ENCODE measurements around the gene PCBD1. TPM values are rescaled to one million over a fixed set of nuclear protein-coding genes. Genes with fewer than 3 reads are reported as not detected.
"Not testable (repeated sequence)": the region's sequence is repeated elsewhere in the genome, so short reads cannot be mapped to it uniquely, and the experiment has no call there.

The PCBD1 gene
- total RNA-seq, 1 donor from 2014 or later: 36.6 TPM

DNA sequence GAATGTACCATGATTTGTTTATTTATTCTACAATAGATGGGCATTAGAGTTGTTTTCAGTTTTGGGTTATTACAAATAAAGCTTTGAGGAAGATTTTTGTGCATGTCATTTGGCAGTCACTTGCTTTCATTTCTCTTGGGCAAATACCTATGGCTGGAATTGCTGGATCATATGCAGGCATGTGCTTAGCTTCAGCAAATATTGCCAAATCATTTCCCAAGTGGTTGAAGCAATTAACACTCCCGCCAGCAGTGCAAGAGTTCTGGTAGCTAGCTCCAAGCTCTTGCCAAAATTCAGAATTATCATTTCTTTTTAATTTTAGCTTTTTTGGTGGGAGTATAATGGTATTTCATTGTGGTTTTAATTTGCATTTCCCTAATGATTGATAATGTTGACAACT is 32.9 kb upstream of the PCBD1 start:
- H3K27me3 Mint-ChIP-seq (ENCODE audit: unreplicated experiment): peaks cover 31% of the 10 kb centered on the region
- H3K9me3 Mint-ChIP-seq (ENCODE audit: unreplicated experiment): no peaks in the 10 kb centered on the region
- H3K4me1 Mint-ChIP-seq (ENCODE audit: unreplicated experiment): peaks cover 1% of the 10 kb centered on the region
- TF ChIP-seq, protein P1, sequence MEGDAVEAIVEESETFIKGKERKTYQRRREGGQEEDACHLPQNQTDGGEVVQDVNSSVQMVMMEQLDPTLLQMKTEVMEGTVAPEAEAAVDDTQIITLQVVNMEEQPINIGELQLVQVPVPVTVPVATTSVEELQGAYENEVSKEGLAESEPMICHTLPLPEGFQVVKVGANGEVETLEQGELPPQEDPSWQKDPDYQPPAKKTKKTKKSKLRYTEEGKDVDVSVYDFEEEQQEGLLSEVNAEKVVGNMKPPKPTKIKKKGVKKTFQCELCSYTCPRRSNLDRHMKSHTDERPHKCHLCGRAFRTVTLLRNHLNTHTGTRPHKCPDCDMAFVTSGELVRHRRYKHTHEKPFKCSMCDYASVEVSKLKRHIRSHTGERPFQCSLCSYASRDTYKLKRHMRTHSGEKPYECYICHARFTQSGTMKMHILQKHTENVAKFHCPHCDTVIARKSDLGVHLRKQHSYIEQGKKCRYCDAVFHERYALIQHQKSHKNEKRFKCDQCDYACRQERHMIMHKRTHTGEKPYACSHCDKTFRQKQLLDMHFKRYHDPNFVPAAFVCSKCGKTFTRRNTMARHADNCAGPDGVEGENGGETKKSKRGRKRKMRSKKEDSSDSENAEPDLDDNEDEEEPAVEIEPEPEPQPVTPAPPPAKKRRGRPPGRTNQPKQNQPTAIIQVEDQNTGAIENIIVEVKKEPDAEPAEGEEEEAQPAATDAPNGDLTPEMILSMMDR (IDR thresholded peaks at IDR 0.05): no peak
- H3K36me3 Mint-ChIP-seq (ENCODE audit: unreplicated experiment): no peaks in the 10 kb centered on the region
- no peak for DNase-seq (ENCODE audit: extremely low spot score, unreplicated experiment)
- H3K27ac Mint-ChIP-seq (ENCODE audit: unreplicated experiment): no peak overlapping the region
- H3K4me3 Mint-ChIP-seq (ENCODE audit: unreplicated experiment): no peak overlapping the region

DNA sequence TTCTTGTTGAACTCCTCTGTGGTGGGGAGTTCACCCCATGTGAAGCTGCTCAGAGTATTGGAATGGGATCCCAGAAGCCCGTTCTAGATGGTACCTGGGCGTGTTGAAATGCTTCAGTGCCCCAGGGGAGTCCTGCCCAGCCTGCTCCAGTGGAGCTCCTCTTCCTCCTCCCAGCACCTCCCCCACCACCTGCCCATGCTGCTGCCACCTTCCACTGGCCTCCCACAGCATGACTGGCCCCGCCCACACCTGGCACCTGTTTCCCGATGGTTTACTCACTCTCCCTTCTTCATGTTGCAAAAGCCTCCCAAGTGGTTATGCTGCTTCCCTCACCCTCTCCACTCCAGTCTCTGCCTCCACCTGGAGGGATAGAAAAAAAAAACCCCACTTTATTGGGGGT is 32.2 kb upstream of the PCBD1 start:
- H3K4me1 Mint-ChIP-seq (ENCODE audit: unreplicated experiment): peaks cover under 1% of the 10 kb centered on the region
- no peak for DNase-seq (ENCODE audit: extremely low spot score, unreplicated experiment)
- no peak overlapping the region for H3K27ac Mint-ChIP-seq (ENCODE audit: unreplicated experiment)
- H3K9me3 Mint-ChIP-seq (ENCODE audit: unreplicated experiment): no peaks in the 10 kb centered on the region
- H3K4me3 Mint-ChIP-seq (ENCODE audit: unreplicated experiment): no peak overlapping the region
- TF ChIP-seq, protein P1 (IDR thresholded peaks at IDR 0.05): no peak
- peaks cover 34% of the 10 kb centered on the region for H3K27me3 Mint-ChIP-seq (ENCODE audit: unreplicated experiment)
- no peaks in the 10 kb centered on the region for H3K36me3 Mint-ChIP-seq (ENCODE audit: unreplicated experiment)

DNA sequence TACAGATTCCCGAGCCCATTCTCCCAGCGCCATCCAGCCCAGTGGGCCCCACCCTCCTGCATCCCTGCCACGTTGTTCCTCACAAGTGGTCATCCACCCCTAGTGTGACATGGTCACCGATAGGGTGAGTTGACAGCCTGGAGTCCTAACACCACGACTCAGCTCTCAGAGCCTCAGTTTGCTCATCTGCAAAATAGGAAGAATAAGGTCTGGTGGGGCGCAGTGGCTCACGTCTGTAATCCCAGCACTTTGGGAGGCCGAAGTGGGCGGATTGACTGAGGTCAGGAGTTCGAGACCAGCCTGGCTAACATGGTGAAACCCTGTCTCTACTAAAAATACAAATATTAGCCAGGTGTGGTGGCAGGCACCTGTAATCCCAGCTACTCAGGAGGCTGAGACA is 31.5 kb upstream of the PCBD1 start:
- H3K4me3 Mint-ChIP-seq (ENCODE audit: unreplicated experiment); H3K36me3 Mint-ChIP-seq (ENCODE audit: unreplicated experiment); DNase-seq (ENCODE audit: extremely low spot score, unreplicated experiment); H3K27ac Mint-ChIP-seq (ENCODE audit: unreplicated experiment); H3K4me1 Mint-ChIP-seq (ENCODE audit: unreplicated experiment); H3K9me3 Mint-ChIP-seq (ENCODE audit: unreplicated experiment): not testable (repeated sequence)
- H3K27me3 Mint-ChIP-seq (ENCODE audit: unreplicated experiment): peaks cover 37% of the 10 kb centered on the region

DNA sequence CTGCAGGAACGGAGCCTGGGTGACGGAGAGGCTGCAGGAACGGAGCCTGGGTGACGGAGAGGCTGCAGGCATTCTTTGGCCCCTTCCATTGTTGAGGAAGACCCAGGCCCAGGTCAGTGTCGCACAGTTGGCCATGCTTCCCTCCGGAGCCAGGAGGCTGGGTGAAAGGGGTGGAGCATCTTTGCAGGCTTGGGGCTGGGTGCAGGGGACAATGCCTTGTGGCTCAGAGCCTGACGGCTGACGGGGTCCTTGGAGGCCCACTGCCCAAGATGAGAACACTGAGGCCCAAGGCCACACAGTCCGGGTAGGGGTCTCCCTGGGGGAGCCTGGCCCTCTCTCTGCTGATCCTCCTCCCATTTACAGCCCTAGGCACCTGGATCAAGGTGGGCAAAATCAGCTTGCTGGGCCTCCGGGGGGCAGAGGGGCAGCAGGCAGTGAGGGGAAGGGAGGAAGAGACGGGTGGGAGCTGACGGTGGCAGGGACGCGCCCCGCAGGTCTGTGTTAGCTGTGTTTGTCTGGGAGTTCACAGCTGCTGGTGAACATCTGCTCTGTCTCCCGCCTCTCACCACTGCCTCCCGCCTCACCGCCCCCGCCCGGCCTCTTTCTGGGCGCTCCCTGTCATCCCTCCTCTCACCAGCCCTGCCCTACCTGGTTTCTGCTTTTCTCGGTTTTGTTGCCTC is 30.6 kb upstream of the PCBD1 start:
- Mint-ChIP-seq H3K27ac (ENCODE audit: unreplicated experiment) (no peak overlapping the region), H3K4me3 (ENCODE audit: unreplicated experiment) (no peak overlapping the region), H3K4me1 (ENCODE audit: unreplicated experiment) (no peaks in the 10 kb centered on the region), H3K27me3 (ENCODE audit: unreplicated experiment) (peaks cover 46% of the 10 kb centered on the region), H3K36me3 (ENCODE audit: unreplicated experiment) (no peaks in the 10 kb centered on the region), H3K9me3 (ENCODE audit: unreplicated experiment) (no peaks in the 10 kb centered on the region)
- TF ChIP-seq, protein P1 (IDR thresholded peaks at IDR 0.05): no peak
- DNase-seq (ENCODE audit: extremely low spot score, unreplicated experiment): no peak

DNA sequence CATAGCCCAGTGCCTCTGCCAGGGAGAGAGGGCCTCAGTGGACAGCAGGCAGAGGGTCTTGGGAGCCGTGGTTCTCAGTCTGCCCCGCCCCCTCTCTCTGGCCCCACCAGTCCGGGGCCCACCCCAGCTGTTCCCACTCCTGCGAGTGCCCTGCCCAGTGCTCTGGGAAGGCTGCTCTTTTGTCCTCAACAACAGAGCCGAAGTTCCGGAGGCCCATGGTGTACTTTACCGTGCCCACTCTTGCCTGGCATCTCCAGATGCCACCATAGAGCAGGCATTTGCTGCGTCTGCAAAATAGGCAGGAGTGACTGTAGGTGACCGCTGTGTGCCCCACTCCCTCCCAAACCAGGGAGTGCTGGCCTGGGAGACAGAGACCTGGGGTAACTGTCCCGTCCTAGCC is 29.3 kb upstream of the PCBD1 start:
- Mint-ChIP-seq H3K4me3 (ENCODE audit: unreplicated experiment) (no peak overlapping the region), H3K9me3 (ENCODE audit: unreplicated experiment) (no peaks in the 10 kb centered on the region), H3K27ac (ENCODE audit: unreplicated experiment) (no peak overlapping the region), H3K36me3 (ENCODE audit: unreplicated experiment) (no peaks in the 10 kb centered on the region), H3K4me1 (ENCODE audit: unreplicated experiment) (no peaks in the 10 kb centered on the region), H3K27me3 (ENCODE audit: unreplicated experiment) (peaks cover 53% of the 10 kb centered on the region)
- TF ChIP-seq, protein P1 (IDR thresholded peaks at IDR 0.05): no peak
- no peak for DNase-seq (ENCODE audit: extremely low spot score, unreplicated experiment)

All from osteocyte (in vitro differentiated cells).